K562 (cell line): ENCODE data around the gene GINS3. TPM values are rescaled to one million over a fixed set of nuclear protein-coding genes. Genes with fewer than 3 reads are reported as not detected.

ENCODE experiments used
- ATAC-seq: fragments of 200-7000 bp; cut with Tn5 transposase; 3 replicates; pipeline ENCODE4 v1.9.1; 2020; ENCODE audit warnings: moderate library complexity
- BruUV-seq: library from RNA; stranded (reverse); fragments of 400-500 nt; replicated peaks from 2 replicates; lab custom pipeline; 2021; lab: Mats Ljungman, UMichigan
- CTCF ChIA-PET: fragments of 300-600 bp; formaldehyde crosslinking; extraction: SDS; loops from one replicate; lab custom pipeline; 2021; ENCODE audit warnings: low intra/inter-chr PET ratio; lab: Yijun Ruan, JAX
- POLR2A ChIA-PET: fragments of 300-600, 350-650 bp; sonication (Branson Sonifier 250); formaldehyde crosslinking; extraction: SDS; loops from one replicate; lab custom pipeline; 2021; ENCODE audit warnings: antibody characterized with exemption, inconsistent platforms; lab: Yijun Ruan, JAX
- DNase-seq, 4 experiments: peaks; one replicate each; pipeline versions ENCODE4 v3.0.0 to v3.0.0-alpha.2; 2011 to 2018; ENCODE audit warnings: low spot score in 3 of 4, mixed read lengths in 3 of 4; ENCODE audit errors: extremely low read depth in 1 of 4
- FAIRE-seq: peaks from 2 replicates; lab custom pipeline; 2011; peaks lifted over from hg19 to GRCh38; lab: Jason Lieb, UNC
- H2AFZ ChIP-seq: 2 replicates; pipeline ENCODE4 v1.6.0; 2011; ENCODE audit warnings: low read depth, low read length, control low read depth, inconsistent platforms
- H3K27ac ChIP-seq: fragments of 200-600 bp; 3 replicates; pipeline ENCODE4 v1.8.0; 2011; ENCODE audit warnings: low read depth, mild to moderate bottlenecking, control low read depth, inconsistent platforms, low read length, moderate library complexity, mixed read lengths; ENCODE audit errors: extremely low read depth
- H3K27me3 ChIP-seq, 2 experiments: fragments of 300-600 bp in 1 of 2; 2 replicates in 1 of 2; 3 replicates in 1 of 2; pipeline versions ENCODE4 v1.6.0 to v1.8.0; 2011; ENCODE audit warnings: inconsistent platforms in 2 of 2, low read length in 2 of 2, mild to moderate bottlenecking in 1 of 2, mixed read lengths in 1 of 2, moderate library complexity in 1 of 2; ENCODE audit not compliant: control insufficient read depth in 2 of 2, insufficient read depth in 2 of 2
- H3K36me3 ChIP-seq: fragments of 300-600 bp; 3 replicates; pipeline ENCODE4 v1.8.0; 2011; ENCODE audit warnings: mild to moderate bottlenecking, low read length, inconsistent platforms; ENCODE audit not compliant: control insufficient read depth, insufficient read depth
- H3K4me1 ChIP-seq, 2 experiments: fragments of 200-600 bp in 1 of 2; replicated peaks in 1 of 2; 2 replicates in 1 of 2; 3 replicates in 1 of 2; pipeline versions ENCODE4 v1.5.1 to v1.8.0; 2011; ENCODE audit warnings: inconsistent platforms in 2 of 2, low read length in 2 of 2, mild to moderate bottlenecking in 1 of 2, mixed read lengths in 1 of 2, moderate library complexity in 1 of 2; ENCODE audit not compliant: control insufficient read depth in 2 of 2, insufficient read depth in 2 of 2
- H3K4me2 ChIP-seq: 2 replicates; pipeline ENCODE4 v1.6.1; 2011; ENCODE audit warnings: low read length, control low read depth, inconsistent platforms, mixed read lengths; ENCODE audit not compliant: insufficient read depth
- H3K4me3 ChIP-seq: fragments of 200-600 bp; sonication (generic), shearing (Covaris generic); 2 replicates; pipeline ENCODE4 v1.5.1; 2016; ENCODE audit warnings: control low read depth, inconsistent platforms
- H3K79me2 ChIP-seq: fragments of 200-600 bp; 3 replicates; pipeline ENCODE4 v1.8.0; 2011; ENCODE audit warnings: low read length, inconsistent platforms; ENCODE audit not compliant: control insufficient read depth, insufficient read depth
- H3K9ac ChIP-seq, 2 experiments: 2 replicates each; pipeline versions ENCODE4 v1.6.0 to v1.6.1; 2011; ENCODE audit warnings: low read depth in 2 of 2, low read length in 2 of 2, control low read depth in 1 of 2, inconsistent platforms in 1 of 2, mild to moderate bottlenecking in 1 of 2, mixed read lengths in 1 of 2; ENCODE audit not compliant: insufficient read depth in 1 of 2
- H3K9me1 ChIP-seq: one replicate; pipeline ENCODE4 v1.6.0; 2011; ENCODE audit warnings: inconsistent platforms, mild to moderate bottlenecking, low read length, moderate library complexity; ENCODE audit not compliant: control insufficient read depth, insufficient read depth
- H3K9me3 ChIP-seq: replicated peaks from 2 replicates; pipeline ENCODE4 v1.5.1; 2011; ENCODE audit warnings: low read depth, low read length, inconsistent platforms; ENCODE audit not compliant: control insufficient read depth, insufficient read depth
- H4K20me1 ChIP-seq: replicated peaks from 2 replicates; pipeline ENCODE4 v1.6.1; 2011; ENCODE audit warnings: low read length, inconsistent platforms, mixed read lengths; ENCODE audit not compliant: control insufficient read depth, insufficient read depth
- BACH1 ChIP-seq: fragments of 200-800 bp; sonication (Bioruptor generic); IDR thresholded peaks from 2 replicates; pipeline ENCODE4 v1.6.1; 2016; ENCODE audit warnings: missing genetic modification characterization, missing compliant biosample characterization
- C11orf30 ChIP-seq: fragments of 450-650 bp; IDR thresholded peaks from 2 replicates; pipeline ENCODE4 v1.6.1; 2016; ENCODE audit warnings: low read depth, mild to moderate bottlenecking
- CEBPG ChIP-seq, 3 experiments: fragments of 200-800 bp in 1 of 3; sonication (Bioruptor generic) in 1 of 3; sonication (generic) in 1 of 3; formaldehyde crosslinking in 1 of 3; IDR thresholded peaks in 2 of 3; conservative IDR thresholded peaks in 1 of 3; 2 replicates each; pipeline versions ENCODE4 v1.6.1 to v1.8.0; 2016 to 2022; ENCODE audit warnings: missing compliant biosample characterization in 2 of 3, missing genetic modification characterization in 2 of 3, mild to moderate bottlenecking in 1 of 3, missing genetic modification reagents in 1 of 3
- DPF2 ChIP-seq: fragments of 450-650 bp; IDR thresholded peaks from 2 replicates; pipeline ENCODE4 v1.6.1; 2016
- MAFG ChIP-seq: fragments of 450-650 bp; conservative IDR thresholded peaks from 2 replicates; pipeline ENCODE4 v1.6.1; 2016; ENCODE audit warnings: missing genetic modification characterization, missing compliant biosample characterization
- MAFK ChIP-seq: IDR thresholded peaks from 2 replicates; pipeline ENCODE4 v1.6.1; 2011; ENCODE audit warnings: low read length, improper control_type of control experiment
- NFE2 ChIP-seq: IDR thresholded peaks from 2 replicates; pipeline ENCODE4 v1.6.1; 2014; ENCODE audit warnings: antibody characterized with exemption, low read depth
- PBX2 ChIP-seq, 2 experiments: IDR thresholded peaks in 1 of 2; conservative IDR thresholded peaks in 1 of 2; 2 replicates each; pipeline ENCODE4 v1.6.1; 2016; ENCODE audit warnings: low read depth in 2 of 2, mild to moderate bottlenecking in 1 of 2, missing compliant biosample characterization in 1 of 2, missing genetic modification characterization in 1 of 2, moderate library complexity in 1 of 2
- RBM17 ChIP-seq: fragments of 200-400 bp; formaldehyde crosslinking; IDR thresholded peaks from 2 replicates; pipeline ENCODE4 v1.6.1; 2017; ENCODE audit warnings: low read depth, mild to moderate bottlenecking, low read length, borderline replicate concordance
- RBM25 ChIP-seq: fragments of 200-400 bp; formaldehyde crosslinking; IDR thresholded peaks from 2 replicates; pipeline ENCODE4 v1.6.1; 2018; ENCODE audit warnings: low read length, low read depth, moderate library complexity; ENCODE audit not compliant: severe bottlenecking
- SAP30 ChIP-seq: fragments of 200-600 bp; sonication (generic); IDR thresholded peaks from 2 replicates; pipeline ENCODE4 v1.6.1; 2012; ENCODE audit warnings: borderline replicate concordance, low read depth, mild to moderate bottlenecking, moderate library complexity, low read length, control low read depth, inconsistent platforms; ENCODE audit not compliant: insufficient read depth, poor library complexity, severe bottlenecking
- SOX6 ChIP-seq: fragments of 450-650 bp; IDR thresholded peaks from 2 replicates; pipeline ENCODE4 v1.6.1; 2014; ENCODE audit warnings: mild to moderate bottlenecking
- ZNF316 ChIP-seq: fragments of 450-650 bp; IDR thresholded peaks from 2 replicates; pipeline ENCODE4 v1.6.1; 2016
- ZNF57 ChIP-seq: fragments of 450-650 bp; formaldehyde crosslinking; IDR thresholded peaks from 2 replicates; pipeline ENCODE4 v1.4.0; 2020; ENCODE audit warnings: mild to moderate bottlenecking, moderate library complexity
- ZNF695 ChIP-seq: fragments of 450-650 bp; formaldehyde crosslinking; IDR thresholded peaks from 2 replicates; pipeline ENCODE4 v1.4.0; 2020; ENCODE audit warnings: mild to moderate bottlenecking, moderate library complexity
- WGBS: fragments of 100-300 bp; shearing (Covaris generic); methylation state at CpG from one replicate; pipeline ENCODE4 v1.1.6; 2016; ENCODE audit warnings: low coverage, mixed read lengths; ENCODE audit not compliant: insufficient coverage; ENCODE audit errors: missing lambda C conversion rate; 5-methylcytosine and 5-hydroxymethylcytosine counted together
- in situ Hi-C: fragments of 300-500 bp; cut with MboI; formaldehyde crosslinking; loops from 4 replicates; pipeline ENCODE4 v1.15.0; 2018; ENCODE audit warnings: inconsistent platforms, mixed read lengths
- intact Hi-C: fragments of 100-400 bp; cut with micrococcal nuclease; formaldehyde crosslinking; loops from 2 replicates; pipeline ENCODE4 v1.14.2; 2022
- polyA plus RNA-seq, 8 experiments: library from polyadenylated mRNA; depleted of rRNA in 4 of 8; stranded (reverse) in 5 of 8; unstranded in 3 of 8; fragments of >200 nt; fragmentation: Nextera tagmentation in 2 of 8; fragmentation: Illumina TruSeq in 1 of 8; extraction: Ambion mirVana in 2 of 8; extraction: Trizol in 1 of 8; gene quantifications; 2 replicates each; pipeline versions ENCODE4 v1.2.1 to v1.2.3, GENCODE V29; 2011 to 2014; ENCODE audit warnings: inconsistent platforms in 1 of 8, missing spikeins in 1 of 8
- total RNA-seq, 7 experiments: library from RNA; depleted of rRNA in 6 of 7; stranded (reverse); fragments of >200 nt in 6 of 7; fragmentation: Illumina TruSeq in 2 of 7; extraction: Trizol in 2 of 7; gene quantifications; 2 replicates each; pipeline versions ENCODE4 v1.2.1 to v1.2.3, GENCODE V29; 2011 to 2021; ENCODE audit warnings: low replicate concordance in 1 of 7
- TF ChIP-seq, protein P1 (sequence below), 2 experiments: fragments of 450-650 bp; IDR thresholded peaks; 2 replicates each; pipeline ENCODE4 v1.6.1; 2018; ENCODE audit warnings: mild to moderate bottlenecking in 2 of 2, low read depth in 1 of 2; ENCODE audit not compliant: partially characterized antibody in 2 of 2

GINS3 gene
- total and polyA plus RNA-seq, 9 of the 15 experiments (the other 6 are each of a cell fraction or from before 2014, with no cell fraction given): 17.8 to 31.9 (median 25.4) TPM

DNA sequence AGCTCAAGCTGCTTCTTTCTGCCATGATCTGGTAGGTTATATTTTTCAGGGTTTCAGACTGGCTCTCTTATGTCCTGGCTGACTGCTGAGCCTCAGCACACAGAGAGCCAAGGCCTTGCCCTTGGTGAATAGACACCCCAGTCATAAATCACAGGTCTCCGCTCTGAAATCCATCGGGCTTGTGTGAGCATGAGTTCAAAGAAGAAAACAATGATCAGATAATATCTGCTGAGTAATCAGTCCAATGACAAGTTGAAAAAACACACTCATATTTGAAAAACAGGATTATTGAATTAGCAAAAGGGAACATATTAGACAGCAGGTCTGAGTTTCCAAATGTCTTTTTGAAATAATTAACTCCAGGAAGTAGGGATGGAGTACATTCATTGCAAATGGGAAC is 56.6 kb downstream of the GINS3 start:
- WGBS: 0% methylated on average over 2 of the region's 2 CpGs
- ATAC-seq (no peak), FAIRE-seq (no peak), DNase-seq (no peak)
- in situ Hi-C loops (no loop called here), intact Hi-C loops (no loop called here)
- no peaks in the 10 kb centered on the region for H3K9me3 ChIP-seq
- H4K20me1 ChIP-seq: no peaks in the 10 kb centered on the region
- no peaks in the 10 kb centered on the region for H3K36me3 ChIP-seq
- BruUV-seq: no TSS peak
- no peak overlapping the region for H3K4me3 ChIP-seq
- CTCF ChIA-PET: no interaction called here
- no peak overlapping the region for H2AFZ ChIP-seq
- no peak overlapping the region for H3K9ac ChIP-seq
- H3K4me2 ChIP-seq: no peak overlapping the region
- POLR2A ChIA-PET: no interaction called here
- peaks cover 2 to 27% of the 10 kb centered on the region in 2 experiments; a peak in 4 of 5 replicates for H3K27me3 ChIP-seq
- peaks cover 0 to 2% of the 10 kb centered on the region in 2 experiments; a peak in 1 of 5 replicates for H3K4me1 ChIP-seq
- H3K79me2 ChIP-seq: no peaks in the 10 kb centered on the region
- no peaks in the 10 kb centered on the region for H3K9me1 ChIP-seq
- H3K27ac ChIP-seq: no peak overlapping the region
- TF ChIP-seq SAP30 (no peak), DPF2 (0 out of 2 replicates have a peak, but pooled peaks have one; percentile 17), SOX6 (peak; percentile 62; the same call in 1 of the 2 replicates), RBM25 (no peak), ZNF695 (CRISPR knock-in tag) (no peak), C11orf30 (peak; percentile 89), CEBPG (CRISPR knock-in tag; IDR thresholded peaks at IDR 0.05) (no peak), CEBPG (tag; conservative IDR thresholded peaks at IDR 0.05 in 1 of 2, IDR thresholded peaks at IDR 0.05 in 1 of 2) (no peak), NFE2 (peak; percentile 57; the same call in 1 of the 2 replicates), BACH1 (tag) (peak; percentile 78), PBX2 (CRISPR knock-in tag; IDR thresholded peaks at IDR 0.05; ENCODE audit: low read depth) (no peak), PBX2 (tag; conservative IDR thresholded peaks at IDR 0.05; ENCODE audit: low read depth) (peak; percentile 94), ZNF316 (peak; percentile 94), RBM17 (no peak), ZNF57 (no peak), MAFG (tag) (peak; percentile 96), MAFK (peak; percentile 54; the same call in 1 of the 2 replicates)
- TF ChIP-seq, protein P1, sequence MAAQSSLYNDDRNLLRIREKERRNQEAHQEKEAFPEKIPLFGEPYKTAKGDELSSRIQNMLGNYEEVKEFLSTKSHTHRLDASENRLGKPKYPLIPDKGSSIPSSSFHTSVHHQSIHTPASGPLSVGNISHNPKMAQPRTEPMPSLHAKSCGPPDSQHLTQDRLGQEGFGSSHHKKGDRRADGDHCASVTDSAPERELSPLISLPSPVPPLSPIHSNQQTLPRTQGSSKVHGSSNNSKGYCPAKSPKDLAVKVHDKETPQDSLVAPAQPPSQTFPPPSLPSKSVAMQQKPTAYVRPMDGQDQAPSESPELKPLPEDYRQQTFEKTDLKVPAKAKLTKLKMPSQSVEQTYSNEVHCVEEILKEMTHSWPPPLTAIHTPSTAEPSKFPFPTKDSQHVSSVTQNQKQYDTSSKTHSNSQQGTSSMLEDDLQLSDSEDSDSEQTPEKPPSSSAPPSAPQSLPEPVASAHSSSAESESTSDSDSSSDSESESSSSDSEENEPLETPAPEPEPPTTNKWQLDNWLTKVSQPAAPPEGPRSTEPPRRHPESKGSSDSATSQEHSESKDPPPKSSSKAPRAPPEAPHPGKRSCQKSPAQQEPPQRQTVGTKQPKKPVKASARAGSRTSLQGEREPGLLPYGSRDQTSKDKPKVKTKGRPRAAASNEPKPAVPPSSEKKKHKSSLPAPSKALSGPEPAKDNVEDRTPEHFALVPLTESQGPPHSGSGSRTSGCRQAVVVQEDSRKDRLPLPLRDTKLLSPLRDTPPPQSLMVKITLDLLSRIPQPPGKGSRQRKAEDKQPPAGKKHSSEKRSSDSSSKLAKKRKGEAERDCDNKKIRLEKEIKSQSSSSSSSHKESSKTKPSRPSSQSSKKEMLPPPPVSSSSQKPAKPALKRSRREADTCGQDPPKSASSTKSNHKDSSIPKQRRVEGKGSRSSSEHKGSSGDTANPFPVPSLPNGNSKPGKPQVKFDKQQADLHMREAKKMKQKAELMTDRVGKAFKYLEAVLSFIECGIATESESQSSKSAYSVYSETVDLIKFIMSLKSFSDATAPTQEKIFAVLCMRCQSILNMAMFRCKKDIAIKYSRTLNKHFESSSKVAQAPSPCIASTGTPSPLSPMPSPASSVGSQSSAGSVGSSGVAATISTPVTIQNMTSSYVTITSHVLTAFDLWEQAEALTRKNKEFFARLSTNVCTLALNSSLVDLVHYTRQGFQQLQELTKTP (IDR thresholded peaks at IDR 0.05; ENCODE audit: low read depth in 1 of 2, partially characterized antibody in 2 of 2): no peak
